Regular cardiac myocyte (primary cell): Measurements from ENCODE around the gene PROS1. TPM values are rescaled to one million over a fixed set of nuclear protein-coding genes. Genes with fewer than 3 reads are reported as not detected.

ENCODE experiments used
- total RNA-seq: library from RNA; depleted of rRNA; stranded (reverse); fragments of >200 nt; gene quantifications from 2 replicates; pipeline ENCODE4 v1.2.3, GENCODE V29; 2014

PROS1 gene
- 11.3 and 43.7 TPM in 2 replicates for total RNA-seq

GRCh38 chr3:93973131-93974126, at the start of gene PROS1:
TSS of gene PROS1 (minus strand) at chr3:93973896. CDS start at chr3:93973749, 147 bp downstream.

DNA sequence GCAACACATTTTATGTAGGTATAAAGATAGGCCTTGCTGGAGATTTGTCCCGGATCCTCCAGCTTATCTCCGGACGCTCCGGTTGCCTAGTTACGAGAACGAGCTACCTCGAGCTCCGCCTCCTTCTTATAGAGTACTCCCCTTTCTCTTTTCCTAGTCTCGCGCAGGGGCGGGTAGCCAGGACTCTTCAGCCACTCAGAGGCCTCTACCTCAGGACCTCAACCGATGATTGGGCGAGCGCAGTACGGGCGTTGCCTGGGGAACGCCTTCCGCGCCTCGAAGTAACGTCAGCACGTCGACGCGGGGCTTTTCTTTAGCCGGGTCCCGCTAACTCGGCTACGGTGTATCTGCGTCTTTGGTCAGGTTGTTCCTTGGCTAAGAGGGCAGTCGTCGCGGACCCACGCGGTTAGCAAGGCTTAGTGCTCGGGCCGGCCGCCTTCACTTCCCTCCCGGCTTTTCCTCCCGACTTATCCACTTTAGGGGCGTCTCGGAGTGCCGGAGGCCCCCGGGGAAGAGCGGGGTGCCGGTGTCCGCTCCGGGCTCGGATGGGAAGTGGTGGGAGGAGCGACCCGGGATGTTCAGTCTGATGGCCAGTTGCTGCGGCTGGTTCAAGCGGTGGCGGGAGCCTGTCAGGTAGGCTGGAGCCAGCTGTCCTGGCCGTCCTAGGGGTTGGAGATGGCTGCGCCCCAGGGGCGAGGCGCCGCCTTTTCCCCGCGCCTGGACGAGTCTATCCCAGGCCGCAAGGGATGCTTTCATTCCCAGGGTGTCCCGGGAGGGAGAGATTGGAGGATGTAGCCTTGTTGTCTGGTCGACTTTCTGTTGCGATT, 6.4 kb upstream of the PROS1 start, which contains the start of gene ARL13B:
Gene ARL13B (plus strand): TSS at position 306 of the 827 bp plus-strand sequence. CDS start 269 bp downstream, at position 575.

Other genes starting within 250 kb of the PROS1 start
- gene ARL13B, start 6.3 kb upstream of the PROS1 start, total RNA-seq: 8.7 and 11.9 TPM in 2 replicates
- under 0.01 TPM in 1 of 2 replicates, not detected in the other for gene STX19, start 54.7 kb upstream of the PROS1 start, total RNA-seq
- 3.6 and 5.1 TPM in 2 replicates for gene DHFR2, start 89.0 kb upstream of the PROS1 start, total RNA-seq
- 9.9 and 11.3 TPM in 2 replicates for gene NSUN3, start 89.2 kb upstream of the PROS1 start, total RNA-seq